Panc1 (cell line): ENCODE data around the gene UGT1A7. TPM values are rescaled to one million over a fixed set of nuclear protein-coding genes. Genes with fewer than 3 reads are reported as not detected.

Experiments
- ATAC-seq: fragments of 200-7000 bp; cut with Tn5 transposase; 2 replicates; pipeline ENCODE4 v1.9.1; 2020; ENCODE audit warnings: mild to moderate bottlenecking, moderate library complexity
- BruUV-seq: library from RNA; stranded (reverse); fragments of 400-500 nt; replicated peaks from 2 replicates; lab custom pipeline; 2021; lab: Mats Ljungman, UMichigan
- CTCF ChIA-PET: fragments of 300-600 bp; sonication (Branson Sonifier 250); formaldehyde crosslinking; loops from one replicate; lab custom pipeline; 2022; ENCODE audit warnings: antibody characterized with exemption; lab: Charles Lee
- POLR2A ChIA-PET: fragments of 300-600 bp; sonication (Branson Sonifier 250); formaldehyde crosslinking; loops from one replicate; lab custom pipeline; 2022; ENCODE audit warnings: antibody characterized with exemption; lab: Charles Lee
- DNase-seq: peaks from one replicate; pipeline ENCODE4 v3.0.0-alpha.2; 2010; ENCODE audit warnings: low read depth, low spot score
- H3K27ac ChIP-seq: 2 replicates; pipeline ENCODE4 v1.5.1; 2011; ENCODE audit warnings: mild to moderate bottlenecking, low read length, inconsistent platforms
- H3K27me3 ChIP-seq: fragments of 200-500 bp; sonication (Bioruptor generic); 2 replicates; pipeline ENCODE4 v1.6.0; 2014; ENCODE audit warnings: low read length, inconsistent platforms; ENCODE audit not compliant: control insufficient read depth, insufficient read depth
- H3K36me3 ChIP-seq: fragments of 200-500 bp; sonication (Bioruptor generic); 2 replicates; pipeline ENCODE4 v1.5.1; 2014; ENCODE audit warnings: inconsistent platforms, mild to moderate bottlenecking, low read length, moderate library complexity; ENCODE audit not compliant: control insufficient read depth, insufficient read depth
- H3K4me1 ChIP-seq: 2 replicates; pipeline ENCODE4 v1.5.1; 2011; ENCODE audit warnings: inconsistent platforms, mild to moderate bottlenecking, low read length, moderate library complexity; ENCODE audit not compliant: control insufficient read depth, insufficient read depth
- H3K4me3 ChIP-seq, 2 experiments: 2 replicates each; pipeline ENCODE4 v1.5.1; 2011 to 2012; ENCODE audit warnings: low read depth in 2 of 2, low read length in 2 of 2, mild to moderate bottlenecking in 2 of 2, inconsistent platforms in 1 of 2, moderate library complexity in 1 of 2
- H3K9me3 ChIP-seq: fragments of 200-500 bp; sonication (Bioruptor generic); 2 replicates; pipeline ENCODE4 v1.5.1; 2014; ENCODE audit warnings: low read depth, mild to moderate bottlenecking, inconsistent platforms, low read length, moderate library complexity; ENCODE audit not compliant: control insufficient read depth, insufficient read depth
- CTCF ChIP-seq: fragments of 450-650 bp; IDR thresholded peaks from 2 replicates; pipeline ENCODE4 v1.5.1; 2017; ENCODE audit warnings: mild to moderate bottlenecking
- POLR2AphosphoS5 ChIP-seq: IDR thresholded peaks from 2 replicates; pipeline ENCODE4 v1.6.1; 2012; ENCODE audit warnings: mild to moderate bottlenecking, low read depth, low read length, moderate library complexity
- REST ChIP-seq, 2 experiments: IDR thresholded peaks; 2 replicates each; pipeline ENCODE4 v1.6.1; 2011 to 2012; ENCODE audit warnings: low read depth in 2 of 2, control low read depth in 1 of 2, low read length in 1 of 2, mild to moderate bottlenecking in 1 of 2, moderate library complexity in 1 of 2; ENCODE audit not compliant: insufficient read depth in 1 of 2
- SIN3A ChIP-seq: IDR thresholded peaks from 2 replicates; pipeline ENCODE4 v1.6.1; 2012; ENCODE audit warnings: low read depth, mild to moderate bottlenecking, low read length, moderate library complexity, borderline replicate concordance; ENCODE audit not compliant: insufficient read depth
- TCF7L2 ChIP-seq: IDR thresholded peaks from 2 replicates; pipeline ENCODE4 v1.6.1; 2011; ENCODE audit warnings: mild to moderate bottlenecking, low read depth, low read length, inconsistent platforms
- in situ Hi-C: cut with HindIII; loops from 2 replicates; pipeline ENCODE4 v1.10.0; 2016; ENCODE audit warnings: low sequenced_read_pairs, low pct_unique_long_range_greater_than_20kb
- intact Hi-C: fragments of 100-400 bp; cut with micrococcal nuclease; formaldehyde crosslinking; loops from one replicate; pipeline ENCODE4 v1.10.0; 2022; ENCODE audit not compliant: unreplicated experiment
- total RNA-seq: library from RNA; stranded (reverse); gene quantifications from one replicate; pipeline ENCODE4 v1.2.1, GENCODE V29; 2021; ENCODE audit not compliant: unreplicated experiment

The UGT1A7 gene
- total RNA-seq, 1 experiment from 2014 or later = not detected

- intact Hi-C loops = no loop called here
- H3K27ac ChIP-seq = peak overlapping the region; percentile 18; the same call in 1 of the 2 replicates
Measured at GRCh38 chr2:233689501-233689900, 7.8 kb downstream of the UGT1A7 start.

GRCh38 chr2:233690444-233690843 lies 8.7 kb downstream of the UGT1A7 start:
- no peak for TF ChIP-seq CTCF
- H3K27ac ChIP-seq = no peak overlapping the region
- POLR2A ChIA-PET = interaction anchor here (0.7 kb wide), 1 partner anchor 77 kb away, joined by 4 read pairs; no protein-coding TSS in a partner anchor

More at GRCh38 chr2:233689501-233689900, 7.8 kb downstream of the UGT1A7 start:
- TF ChIP-seq REST (IDR thresholded peaks at IDR 0.05; ENCODE audit: insufficient read depth in 1 of 2, low read depth in 2 of 2, low read length in 1 of 2) = no peak
- no peak for TF ChIP-seq CTCF
- TF ChIP-seq SIN3A = no peak
- no peak for TF ChIP-seq POLR2AphosphoS5
- TF ChIP-seq TCF7L2 = no peak
- no peaks in the 10 kb centered on the region for H3K36me3 ChIP-seq
- DNase-seq = no peak
- ChIA-PET POLR2A (no interaction called here), CTCF (no interaction called here)
- H3K9me3 ChIP-seq = no peaks in the 10 kb centered on the region
- BruUV-seq = no TSS peak
- no peak for ATAC-seq
- peaks cover 8% of the 10 kb centered on the region for H3K4me1 ChIP-seq
- no peak overlapping the region for H3K4me3 ChIP-seq
- in situ Hi-C loops = no loop called here
- no peaks in the 10 kb centered on the region for H3K27me3 ChIP-seq

More at GRCh38 chr2:233690444-233690843, 8.7 kb downstream of the UGT1A7 start:
- ATAC-seq (no peak), DNase-seq (no peak)
- no peaks in the 10 kb centered on the region for H3K27me3 ChIP-seq
- intact Hi-C loops (no loop called here), in situ Hi-C loops (no loop called here)
- no TSS peak for BruUV-seq
- H3K4me1 ChIP-seq = peaks cover 8% of the 10 kb centered on the region
- no peaks in the 10 kb centered on the region for H3K36me3 ChIP-seq
- no peak overlapping the region for H3K4me3 ChIP-seq
- CTCF ChIA-PET = no interaction called here
- H3K9me3 ChIP-seq = no peaks in the 10 kb centered on the region
